ENCODE results near the gene TMEM233. TPM values are rescaled to one million over a fixed set of nuclear protein-coding genes. Genes with fewer than 3 reads are reported as not detected.

The TMEM233 gene
- total RNA-seq, 1 experiment from 2014 or later: not detected

Other genes starting within 250 kb of the TMEM233 start
- 22.5 and 27.2 TPM in 2 replicates for gene PRKAB1, start 74.4 kb downstream of the TMEM233 start, total RNA-seq (2022)

All from MCF 10A (cell line).